GM18951 (cell line): ENCODE measurements around the gene LRCOL1.
"Not testable (repeated sequence)": the region's sequence is repeated elsewhere in the genome, so short reads cannot be mapped to it uniquely, and the experiment has no call there.

Experiments used
- POLR2A ChIP-seq: IDR thresholded peaks from 4 replicates; pipeline ENCODE4 v1.6.1; 2011; ENCODE audit warnings: mild to moderate bottlenecking; ENCODE audit not compliant: insufficient read length, insufficient read depth; ENCODE audit errors: extremely low read depth
- in situ Hi-C: fragments of 300-500 bp; cut with MboI; formaldehyde crosslinking; loops from one replicate; pipeline ENCODE4 v1.12.0; 2022; ENCODE audit warnings: low sequenced_read_pairs, mixed read lengths, inconsistent platforms; ENCODE audit not compliant: unreplicated experiment

The LRCOL1 gene

GRCh38 chr12:132606927-132607326 lies 3.5 kb downstream of the LRCOL1 start:
- TF ChIP-seq POLR2A = no peak
- in situ Hi-C loops = no loop called here

- no peak for TF ChIP-seq POLR2A
Measured at GRCh38 chr12:132606466-132606865, 3.9 kb downstream of the LRCOL1 start.

GRCh38 chr12:132605892-132606291 lies 4.5 kb downstream of the LRCOL1 start:
- in situ Hi-C loops = no loop called here
- TF ChIP-seq POLR2A = no peak

More at GRCh38 chr12:132606466-132606865, 3.9 kb downstream of the LRCOL1 start:
- in situ Hi-C loops = no loop called here

DNA sequence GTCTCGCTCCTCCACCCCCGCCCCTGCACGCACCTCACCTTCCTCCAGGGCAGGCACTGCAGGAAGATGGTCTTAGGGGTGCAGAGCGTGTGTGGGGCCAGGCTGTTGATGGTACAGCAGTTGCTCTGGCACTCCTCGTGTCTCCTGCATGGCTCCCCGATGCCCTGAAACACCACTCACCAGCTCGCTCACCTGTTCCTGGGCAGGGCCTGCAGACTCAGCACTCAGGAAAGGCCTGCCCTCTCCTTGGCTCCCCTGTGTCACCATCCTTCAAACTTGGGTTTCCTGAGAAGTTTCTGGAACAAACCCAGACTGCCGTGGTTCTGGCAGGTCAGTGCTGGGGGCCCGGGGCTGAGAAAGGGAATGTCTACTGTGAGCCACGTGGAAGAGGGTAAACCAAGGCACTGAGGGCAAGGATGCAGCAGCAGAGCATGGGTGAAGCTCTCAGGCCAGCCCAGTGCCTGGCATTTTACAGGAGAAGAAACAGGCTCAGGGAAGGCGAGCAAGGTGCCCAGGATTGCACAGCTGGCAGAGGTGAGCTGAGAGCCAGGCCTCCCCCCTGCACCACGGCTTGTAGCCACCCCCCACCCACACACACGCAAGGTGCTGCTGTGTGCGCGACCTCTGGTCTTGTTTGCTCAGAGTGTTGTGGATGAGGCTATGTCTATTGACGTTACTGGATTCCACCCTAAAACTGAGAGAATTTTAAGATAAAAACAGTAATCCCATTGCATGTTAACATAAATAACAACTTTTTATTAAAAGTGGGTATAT lies 5.5 kb downstream of the LRCOL1 start:
- in situ Hi-C loops = no loop called here
- no peak for TF ChIP-seq POLR2A

DNA sequence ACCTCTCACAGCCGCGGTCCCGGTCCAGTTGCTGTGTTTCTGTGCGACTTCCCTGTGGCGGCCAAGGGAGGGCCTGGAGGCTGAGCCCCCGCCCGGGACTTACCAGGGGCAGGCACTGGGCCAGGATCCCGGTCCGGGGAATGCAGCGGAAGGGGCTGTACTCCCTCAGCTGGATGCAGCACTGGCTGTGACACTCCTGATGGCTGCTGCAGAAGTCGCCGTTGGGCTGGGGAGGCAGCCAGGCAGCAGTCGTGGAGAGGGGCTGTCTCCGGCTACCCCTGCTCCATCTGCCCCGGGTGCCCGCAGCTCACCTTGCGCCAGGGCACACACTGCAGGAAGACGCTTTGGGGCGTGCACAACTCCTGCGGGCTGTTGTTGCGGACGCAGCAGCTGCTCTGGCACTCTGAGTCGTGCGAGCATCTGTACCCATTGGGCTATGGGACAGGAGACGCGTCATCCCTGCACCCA lies 6.2 kb downstream of the LRCOL1 start:
- in situ Hi-C loops = no loop called here
- no peak for TF ChIP-seq POLR2A

DNA sequence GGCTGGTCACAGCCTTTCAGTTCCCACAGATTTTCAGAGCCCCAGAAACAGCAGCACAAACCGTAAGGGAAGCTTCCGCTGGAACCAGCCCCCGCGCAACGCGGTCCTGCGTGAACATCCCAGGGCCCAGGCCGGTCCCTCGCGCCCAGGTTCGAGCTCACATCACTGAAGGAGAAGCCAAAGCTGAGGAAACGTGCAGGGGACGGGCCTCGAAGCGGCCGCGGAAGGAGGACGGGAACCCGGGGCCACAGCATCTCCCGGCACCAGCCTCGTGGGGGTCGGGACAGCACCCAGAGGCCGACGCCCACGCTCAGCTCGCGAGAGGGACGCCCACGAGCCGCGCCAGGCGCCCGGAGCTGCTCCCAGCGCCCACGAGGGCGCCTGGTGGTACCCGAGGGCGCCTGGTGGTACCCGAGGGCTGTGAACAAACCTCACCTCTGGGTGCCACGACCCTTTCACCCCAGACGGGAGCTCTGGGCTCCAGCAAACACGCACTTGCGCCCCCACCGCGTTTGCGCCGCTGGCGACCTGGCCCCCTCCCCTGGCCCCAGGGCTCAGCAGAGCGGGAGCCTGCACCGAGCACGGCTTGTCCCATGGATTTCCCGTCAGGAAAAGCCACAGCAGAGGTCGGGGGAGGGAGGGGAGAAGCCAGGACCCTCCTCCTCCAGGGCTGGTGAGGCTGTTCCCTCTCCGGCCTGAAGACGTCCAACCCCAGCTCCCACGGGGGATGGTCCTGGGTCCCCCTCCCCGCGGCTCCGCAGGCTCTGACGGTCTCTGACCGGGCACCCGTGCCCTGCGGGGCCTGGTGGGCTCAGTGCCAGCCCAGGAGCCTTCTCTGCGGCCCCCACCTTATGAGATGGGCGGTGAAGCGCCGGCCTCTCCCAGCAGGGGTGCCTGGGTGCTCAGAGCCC lies 6.9 kb downstream of the LRCOL1 start:
- in situ Hi-C loops = no loop called here
- TF ChIP-seq POLR2A = no peak

GRCh38 chr12:132602572-132603239 lies 7.7 kb downstream of the LRCOL1 start:
- no peak for TF ChIP-seq POLR2A
- in situ Hi-C loops = no loop called here

DNA sequence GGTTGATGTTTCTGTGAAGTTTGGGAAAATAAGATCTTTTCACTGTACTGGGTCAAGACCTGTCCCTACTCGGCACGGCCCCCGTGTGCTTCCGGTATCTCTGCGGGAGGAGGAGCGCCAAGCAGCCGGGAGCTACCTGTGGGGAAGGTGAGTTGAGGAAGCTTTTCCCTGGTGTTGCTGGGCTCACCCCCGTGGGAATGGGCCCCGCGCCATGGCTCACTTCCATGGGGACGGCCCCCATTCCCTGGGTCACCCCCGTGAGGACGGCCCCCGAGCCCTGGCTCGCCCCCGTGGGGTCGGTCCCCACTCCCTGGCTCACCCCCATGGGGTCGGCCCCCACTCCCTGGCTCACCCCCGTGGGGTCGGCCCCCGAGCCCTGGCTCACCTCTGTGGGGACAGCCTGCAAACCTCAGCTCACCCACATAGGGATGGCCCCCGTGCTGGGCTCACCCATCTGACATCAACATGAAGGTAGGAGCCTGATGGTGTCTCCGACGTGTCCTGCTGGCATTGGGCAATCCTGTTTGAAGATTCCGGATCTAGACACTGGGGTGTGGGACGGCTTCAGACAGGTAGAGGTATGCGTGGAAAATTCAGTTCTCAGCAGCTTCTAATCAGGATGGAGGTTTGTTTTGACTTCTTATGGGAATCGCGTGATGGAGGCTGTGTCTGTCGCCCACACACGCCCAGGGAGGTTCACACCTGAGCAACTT lies 9.1 kb downstream of the LRCOL1 start:
- no peak for TF ChIP-seq POLR2A
- in situ Hi-C loops = no loop called here

- TF ChIP-seq POLR2A = no peak
- in situ Hi-C loops = no loop called here
Measured at GRCh38 chr12:132600048-132601032, 10.0 kb downstream of the LRCOL1 start.

- in situ Hi-C loops = not testable (repeated sequence)
Measured at GRCh38 chr12:132599502-132599901, 10.9 kb downstream of the LRCOL1 start.
